GM23338 (cell line): ENCODE data around the gene SOS2. TPM values are rescaled to one million over a fixed set of nuclear protein-coding genes. Genes with fewer than 3 reads are reported as not detected.

Experiments
- ATAC-seq: fragments of 200-7000 bp; cut with Tn5 transposase; 3 replicates; pipeline ENCODE4 v1.9.1; 2020
- DNase-seq: peaks from one replicate; pipeline ENCODE4 v3.0.0-alpha.2; 2015; ENCODE audit warnings: low spot score
- H2AFZ ChIP-seq: fragments of 200-600 bp; sonication (generic); 2 replicates; pipeline ENCODE4 v1.8.0; 2016; ENCODE audit warnings: antibody characterized with exemption, mild to moderate bottlenecking, moderate library complexity
- H3F3A ChIP-seq: fragments of 200-600 bp; sonication (generic); replicated peaks from 2 replicates; pipeline ENCODE4 v1.8.0; 2017; ENCODE audit warnings: antibody characterized with exemption, mixed run types, low read depth
- H3K27ac ChIP-seq: fragments of 200-600 bp; sonication (generic); 2 replicates; pipeline ENCODE4 v1.6.1; 2016; ENCODE audit warnings: low read depth
- H3K27me3 ChIP-seq: fragments of 200-600 bp; sonication (generic); 2 replicates; pipeline ENCODE4 v1.8.0; 2016; ENCODE audit warnings: mild to moderate bottlenecking, mixed run types, moderate library complexity; ENCODE audit not compliant: insufficient read depth
- H3K36me3 ChIP-seq: fragments of 200-600 bp; sonication (generic); 2 replicates; pipeline ENCODE4 v1.8.0; 2016; ENCODE audit warnings: mild to moderate bottlenecking; ENCODE audit not compliant: insufficient read depth
- H3K4me1 ChIP-seq: fragments of 200-600 bp; sonication (generic); 2 replicates; pipeline ENCODE4 v1.8.0; 2016; ENCODE audit warnings: mild to moderate bottlenecking, moderate library complexity; ENCODE audit not compliant: insufficient read depth
- H3K4me2 ChIP-seq: fragments of 200-600 bp; sonication (generic); 2 replicates; pipeline ENCODE4 v1.7.1; 2017; ENCODE audit warnings: mixed run types
- H3K4me3 ChIP-seq: fragments of 200-600 bp; sonication (generic); 2 replicates; pipeline ENCODE4 v1.6.1; 2016; ENCODE audit warnings: mixed run types
- H3K79me2 ChIP-seq: fragments of 200-600 bp; sonication (generic); replicated peaks from 2 replicates; pipeline ENCODE4 v1.8.0; 2017; ENCODE audit warnings: mild to moderate bottlenecking; ENCODE audit not compliant: insufficient read depth
- H3K9me2 ChIP-seq: fragments of 200-600 bp; sonication (generic); 2 replicates; pipeline ENCODE4 v1.8.0; 2017; ENCODE audit not compliant: insufficient read depth
- H4K20me1 ChIP-seq: fragments of 200-600 bp; sonication (generic); replicated peaks from 2 replicates; pipeline ENCODE4 v1.8.0; 2017; ENCODE audit warnings: mild to moderate bottlenecking; ENCODE audit not compliant: insufficient read depth
- H3K27ac Mint-ChIP-seq: 2 replicates; pipeline ENCODE4 v1.8.0; 2020; ENCODE audit warnings: inconsistent platforms, mild to moderate bottlenecking, moderate library complexity, mixed read lengths
- H3K27me3 Mint-ChIP-seq: 3 replicates; pipeline ENCODE4 v1.8.0; 2022; ENCODE audit warnings: low read depth, mild to moderate bottlenecking, moderate library complexity, mixed read lengths, inconsistent platforms; ENCODE audit not compliant: insufficient read depth, poor library complexity
- H3K36me3 Mint-ChIP-seq: 3 replicates; pipeline ENCODE4 v1.8.0; 2021; ENCODE audit warnings: low read depth, mild to moderate bottlenecking, inconsistent platforms, moderate library complexity, mixed read lengths
- H3K4me1 Mint-ChIP-seq: 3 replicates; pipeline ENCODE4 v1.8.0; 2020; ENCODE audit warnings: mild to moderate bottlenecking, inconsistent platforms, mixed read lengths
- H3K4me3 Mint-ChIP-seq: 3 replicates; pipeline ENCODE4 v1.8.0; 2021; ENCODE audit warnings: moderate library complexity, mild to moderate bottlenecking, inconsistent platforms, mixed read lengths
- H3K9me3 Mint-ChIP-seq: 3 replicates; pipeline ENCODE4 v1.8.0; 2020; ENCODE audit warnings: moderate library complexity, mild to moderate bottlenecking, inconsistent platforms, mixed read lengths
- CREB1 ChIP-seq: fragments of 250-450 bp; sonication (Bioruptor Pico); IDR thresholded peaks from 2 replicates; pipeline ENCODE4 v1.5.0; 2020; ENCODE audit warnings: low read depth, mild to moderate bottlenecking, moderate library complexity
- EZH2 ChIP-seq: fragments of 200-600 bp; sonication (generic); IDR thresholded peaks from one replicate; pipeline ENCODE4 v1.8.0; 2017; ENCODE audit warnings: antibody characterized with exemption, mild to moderate bottlenecking, low read depth; ENCODE audit not compliant: unreplicated experiment
- EZH2phosphoT487 ChIP-seq: fragments of 200-600 bp; sonication (generic); IDR thresholded peaks from one replicate; pipeline ENCODE4 v1.8.1; 2018; ENCODE audit warnings: antibody characterized with exemption; ENCODE audit not compliant: unreplicated experiment
- JUNB ChIP-seq: IDR thresholded peaks from one replicate; pipeline ENCODE4 v1.6.1; 2016; ENCODE audit warnings: antibody characterized with exemption; ENCODE audit not compliant: unreplicated experiment
- NANOG ChIP-seq: IDR thresholded peaks from 2 replicates; pipeline ENCODE4 v1.6.1; 2016; ENCODE audit warnings: antibody characterized with exemption, borderline replicate concordance
- POLR2AphosphoS5 ChIP-seq: IDR thresholded peaks from 2 replicates; pipeline ENCODE4 v1.6.1; 2016; ENCODE audit warnings: antibody characterized with exemption, low read depth
- STAT1 ChIP-seq: IDR thresholded peaks from one replicate; pipeline ENCODE4 v1.6.1; 2016; ENCODE audit warnings: antibody characterized with exemption; ENCODE audit not compliant: unreplicated experiment
- ZNF114 ChIP-seq: fragments of 250-450 bp; sonication (Bioruptor Pico); IDR thresholded peaks from 2 replicates; pipeline ENCODE4 v1.5.0; 2020; ENCODE audit warnings: mild to moderate bottlenecking, moderate library complexity
- ZNF331 ChIP-seq: fragments of 250-450 bp; sonication (Bioruptor Pico); IDR thresholded peaks from 2 replicates; pipeline ENCODE4 v1.5.0; 2020; ENCODE audit warnings: low read depth, mild to moderate bottlenecking, moderate library complexity
- polyA plus RNA-seq: library from polyadenylated mRNA; unstranded; fragments of >200 nt; fragmentation: Nextera tagmentation; extraction: Ambion mirVana; gene quantifications from 2 replicates; pipeline ENCODE4 v1.2.1, GENCODE V29; 2016
- total RNA-seq: library from RNA; depleted of rRNA; stranded (reverse); fragments of >200 nt; shearing (Covaris generic); gene quantifications from 2 replicates; pipeline ENCODE4 v1.2.3, GENCODE V29; 2014
- TF ChIP-seq, protein P1 (sequence below): IDR thresholded peaks from 2 replicates; pipeline ENCODE4 v1.6.1; 2016; ENCODE audit warnings: antibody characterized with exemption
- TF ChIP-seq, protein P2 (sequence below), 2 experiments: fragments of 200-600 bp in 1 of 2; sonication (generic) in 1 of 2; conservative IDR thresholded peaks; 2 replicates each; pipeline versions ENCODE4 v1.5.1 to v1.6.1; 2016 to 2017; ENCODE audit warnings: antibody characterized with exemption in 2 of 2, low read depth in 2 of 2, mild to moderate bottlenecking in 2 of 2, moderate library complexity in 1 of 2
- TF ChIP-seq, protein P3 (sequence below): IDR thresholded peaks from one replicate; pipeline ENCODE4 v1.6.1; 2018; ENCODE audit warnings: antibody characterized with exemption; ENCODE audit not compliant: unreplicated experiment

Gene SOS2
- total and polyA plus RNA-seq, 2 experiments from 2014 or later: 3.5 to 11.4 TPM

DNA sequence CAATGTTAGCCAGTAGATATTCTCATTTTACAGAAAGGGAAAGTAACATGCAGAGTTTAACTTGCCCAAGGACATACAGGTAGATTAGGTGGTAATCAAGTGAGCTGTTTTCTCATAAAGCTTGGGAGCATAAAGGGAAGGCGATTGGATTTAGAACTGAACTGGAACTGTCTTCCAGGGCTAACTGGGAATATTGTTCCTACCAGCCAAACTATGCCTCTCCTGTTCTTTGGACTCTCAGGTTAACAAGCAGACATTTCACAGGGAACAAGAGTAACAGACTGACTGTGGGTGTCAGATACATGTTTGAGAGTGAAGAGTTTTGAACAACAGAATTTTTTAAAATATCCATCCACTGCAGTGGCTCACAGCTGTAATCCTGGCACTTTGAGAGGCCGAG lies 130.6 kb downstream of the SOS2 start (continued):
- TF ChIP-seq, protein P1, sequence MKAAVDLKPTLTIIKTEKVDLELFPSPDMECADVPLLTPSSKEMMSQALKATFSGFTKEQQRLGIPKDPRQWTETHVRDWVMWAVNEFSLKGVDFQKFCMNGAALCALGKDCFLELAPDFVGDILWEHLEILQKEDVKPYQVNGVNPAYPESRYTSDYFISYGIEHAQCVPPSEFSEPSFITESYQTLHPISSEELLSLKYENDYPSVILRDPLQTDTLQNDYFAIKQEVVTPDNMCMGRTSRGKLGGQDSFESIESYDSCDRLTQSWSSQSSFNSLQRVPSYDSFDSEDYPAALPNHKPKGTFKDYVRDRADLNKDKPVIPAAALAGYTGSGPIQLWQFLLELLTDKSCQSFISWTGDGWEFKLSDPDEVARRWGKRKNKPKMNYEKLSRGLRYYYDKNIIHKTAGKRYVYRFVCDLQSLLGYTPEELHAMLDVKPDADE: no peak
- TF ChIP-seq ZNF331 (CRISPR knock-in tag) (no peak), EZH2 (no peak), STAT1 (no peak), CREB1 (CRISPR knock-in tag) (no peak), ZNF114 (CRISPR knock-in tag) (no peak), JUNB (no peak)

DNA sequence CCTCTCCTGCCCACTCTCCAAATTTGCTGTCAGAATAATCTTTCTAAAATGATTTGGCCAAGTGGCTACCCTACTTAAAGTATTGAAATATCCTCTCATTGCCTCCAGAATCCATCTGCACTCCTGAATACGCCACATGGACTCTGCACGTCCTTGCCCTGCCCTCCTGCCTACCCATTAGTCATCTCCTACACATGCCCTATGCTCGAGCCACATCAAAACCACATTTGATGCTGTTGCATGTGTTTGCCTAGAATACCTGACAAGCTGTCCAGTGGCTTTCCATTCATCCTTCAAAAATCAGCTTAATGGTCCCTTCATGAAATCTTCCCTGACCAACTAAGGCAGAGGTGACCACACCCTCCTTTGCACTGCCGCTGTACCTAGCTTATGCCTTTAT lies 132.0 kb downstream of the SOS2 start:
- Histone ChIP-seq H3K36me3 (no peaks in the 10 kb centered on the region), H3K4me1 (no peaks in the 10 kb centered on the region), H3K9me2 (0 out of 2 replicates have a peak, but pooled peaks cover 2% of the 10 kb centered on the region), H3F3A (no peaks in the 10 kb centered on the region), H4K20me1 (no peaks in the 10 kb centered on the region), H3K27ac (no peak overlapping the region), H3K4me3 (no peak overlapping the region), H2AFZ (no peak overlapping the region), H3K27me3 (no peaks in the 10 kb centered on the region), H3K4me2 (no peak overlapping the region), H3K79me2 (no peaks in the 10 kb centered on the region)
- Mint-ChIP-seq H3K4me1 (no peaks in the 10 kb centered on the region), H3K36me3 (no peaks in the 10 kb centered on the region), H3K27me3 (peaks cover 3% of the 10 kb centered on the region), H3K27ac (no peak overlapping the region), H3K9me3 (no peaks in the 10 kb centered on the region), H3K4me3 (no peak overlapping the region)
- DNase-seq: no peak
- ATAC-seq: no peak
- TF ChIP-seq, protein P2, sequence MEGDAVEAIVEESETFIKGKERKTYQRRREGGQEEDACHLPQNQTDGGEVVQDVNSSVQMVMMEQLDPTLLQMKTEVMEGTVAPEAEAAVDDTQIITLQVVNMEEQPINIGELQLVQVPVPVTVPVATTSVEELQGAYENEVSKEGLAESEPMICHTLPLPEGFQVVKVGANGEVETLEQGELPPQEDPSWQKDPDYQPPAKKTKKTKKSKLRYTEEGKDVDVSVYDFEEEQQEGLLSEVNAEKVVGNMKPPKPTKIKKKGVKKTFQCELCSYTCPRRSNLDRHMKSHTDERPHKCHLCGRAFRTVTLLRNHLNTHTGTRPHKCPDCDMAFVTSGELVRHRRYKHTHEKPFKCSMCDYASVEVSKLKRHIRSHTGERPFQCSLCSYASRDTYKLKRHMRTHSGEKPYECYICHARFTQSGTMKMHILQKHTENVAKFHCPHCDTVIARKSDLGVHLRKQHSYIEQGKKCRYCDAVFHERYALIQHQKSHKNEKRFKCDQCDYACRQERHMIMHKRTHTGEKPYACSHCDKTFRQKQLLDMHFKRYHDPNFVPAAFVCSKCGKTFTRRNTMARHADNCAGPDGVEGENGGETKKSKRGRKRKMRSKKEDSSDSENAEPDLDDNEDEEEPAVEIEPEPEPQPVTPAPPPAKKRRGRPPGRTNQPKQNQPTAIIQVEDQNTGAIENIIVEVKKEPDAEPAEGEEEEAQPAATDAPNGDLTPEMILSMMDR (conservative IDR thresholded peaks at IDR 0.05; ENCODE audit: low read depth in 2 of 2): no peak
- TF ChIP-seq NANOG: no peak
- no peak for TF ChIP-seq POLR2AphosphoS5
- TF ChIP-seq EZH2phosphoT487: no peak
- TF ChIP-seq JUNB: no peak
- TF ChIP-seq, protein P3, sequence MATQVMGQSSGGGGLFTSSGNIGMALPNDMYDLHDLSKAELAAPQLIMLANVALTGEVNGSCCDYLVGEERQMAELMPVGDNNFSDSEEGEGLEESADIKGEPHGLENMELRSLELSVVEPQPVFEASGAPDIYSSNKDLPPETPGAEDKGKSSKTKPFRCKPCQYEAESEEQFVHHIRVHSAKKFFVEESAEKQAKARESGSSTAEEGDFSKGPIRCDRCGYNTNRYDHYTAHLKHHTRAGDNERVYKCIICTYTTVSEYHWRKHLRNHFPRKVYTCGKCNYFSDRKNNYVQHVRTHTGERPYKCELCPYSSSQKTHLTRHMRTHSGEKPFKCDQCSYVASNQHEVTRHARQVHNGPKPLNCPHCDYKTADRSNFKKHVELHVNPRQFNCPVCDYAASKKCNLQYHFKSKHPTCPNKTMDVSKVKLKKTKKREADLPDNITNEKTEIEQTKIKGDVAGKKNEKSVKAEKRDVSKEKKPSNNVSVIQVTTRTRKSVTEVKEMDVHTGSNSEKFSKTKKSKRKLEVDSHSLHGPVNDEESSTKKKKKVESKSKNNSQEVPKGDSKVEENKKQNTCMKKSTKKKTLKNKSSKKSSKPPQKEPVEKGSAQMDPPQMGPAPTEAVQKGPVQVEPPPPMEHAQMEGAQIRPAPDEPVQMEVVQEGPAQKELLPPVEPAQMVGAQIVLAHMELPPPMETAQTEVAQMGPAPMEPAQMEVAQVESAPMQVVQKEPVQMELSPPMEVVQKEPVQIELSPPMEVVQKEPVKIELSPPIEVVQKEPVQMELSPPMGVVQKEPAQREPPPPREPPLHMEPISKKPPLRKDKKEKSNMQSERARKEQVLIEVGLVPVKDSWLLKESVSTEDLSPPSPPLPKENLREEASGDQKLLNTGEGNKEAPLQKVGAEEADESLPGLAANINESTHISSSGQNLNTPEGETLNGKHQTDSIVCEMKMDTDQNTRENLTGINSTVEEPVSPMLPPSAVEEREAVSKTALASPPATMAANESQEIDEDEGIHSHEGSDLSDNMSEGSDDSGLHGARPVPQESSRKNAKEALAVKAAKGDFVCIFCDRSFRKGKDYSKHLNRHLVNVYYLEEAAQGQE: no peak
- TF ChIP-seq EZH2: no peak
- TF ChIP-seq, protein P1: no peak
- TF ChIP-seq ZNF114 (CRISPR knock-in tag): no peak
- TF ChIP-seq STAT1: no peak
- no peak for TF ChIP-seq CREB1 (CRISPR knock-in tag)
- no peak for TF ChIP-seq ZNF331 (CRISPR knock-in tag)
